HUES48 (cell line): ENCODE data around the gene LRRC74A.

ENCODE experiments used
- H3K27ac ChIP-seq: one replicate; pipeline ENCODE4 v1.7.0; 2013; ENCODE audit warnings: low read depth, low read length, inconsistent platforms
- H3K27me3 ChIP-seq: 2 replicates; pipeline ENCODE4 v1.6.1; 2013; ENCODE audit warnings: mild to moderate bottlenecking, low read length; ENCODE audit not compliant: control insufficient read depth, insufficient read depth
- H3K36me3 ChIP-seq: 2 replicates; pipeline ENCODE4 v1.6.1; 2013; ENCODE audit warnings: low read length; ENCODE audit not compliant: control insufficient read depth, insufficient read depth
- H3K4me1 ChIP-seq: 2 replicates; pipeline ENCODE4 v1.6.1; 2013; ENCODE audit warnings: mild to moderate bottlenecking, low read length; ENCODE audit not compliant: control insufficient read depth, insufficient read depth
- H3K4me3 ChIP-seq: 2 replicates; pipeline ENCODE4 v1.5.1; 2013; ENCODE audit warnings: mild to moderate bottlenecking, low read depth, low read length
- H3K9ac ChIP-seq: 2 replicates; pipeline ENCODE4 v1.6.1; 2013; ENCODE audit warnings: mild to moderate bottlenecking, low read depth, low read length, moderate library complexity
- H3K9me3 ChIP-seq: 2 replicates; pipeline ENCODE4 v1.6.1; 2013; ENCODE audit warnings: low read length; ENCODE audit not compliant: control insufficient read depth, insufficient read depth

Gene LRRC74A

GRCh38 chr14:76874734-76875133 lies 48.5 kb downstream of the LRRC74A start:
- Histone ChIP-seq H3K9ac (no peak overlapping the region), H3K4me3 (no peak overlapping the region), H3K27me3 (no peaks in the 10 kb centered on the region), H3K9me3 (peaks cover 6% of the 10 kb centered on the region; the same call in 1 of the 2 replicates), H3K27ac (no peak overlapping the region), H3K36me3 (no peaks in the 10 kb centered on the region), H3K4me1 (no peaks in the 10 kb centered on the region; the same call in 1 of the 2 replicates)

- H3K27me3 ChIP-seq: no peaks in the 10 kb centered on the region
- no peaks in the 10 kb centered on the region for H3K36me3 ChIP-seq
- no peaks in the 10 kb centered on the region; the same call in 1 of the 2 replicates for H3K4me1 ChIP-seq
- H3K27ac ChIP-seq: no peak overlapping the region
- H3K4me3 ChIP-seq: no peak overlapping the region
- no peak overlapping the region for H3K9ac ChIP-seq
- H3K9me3 ChIP-seq: peaks cover 6% of the 10 kb centered on the region; the same call in 1 of the 2 replicates
These were observed 49.9 kb downstream of the LRRC74A start for GRCh38 chr14:76876076-76876475.

GRCh38 chr14:76877871-76878270 lies 51.7 kb downstream of the LRRC74A start:
- no peak overlapping the region for H3K27ac ChIP-seq
- H3K27me3 ChIP-seq: no peaks in the 10 kb centered on the region
- H3K9me3 ChIP-seq: peaks cover 6% of the 10 kb centered on the region; the same call in 1 of the 2 replicates
- no peak overlapping the region for H3K4me3 ChIP-seq
- H3K9ac ChIP-seq: no peak overlapping the region
- H3K4me1 ChIP-seq: no peaks in the 10 kb centered on the region; the same call in 1 of the 2 replicates
- no peaks in the 10 kb centered on the region for H3K36me3 ChIP-seq

GRCh38 chr14:76880449-76880848 lies 54.2 kb downstream of the LRRC74A start:
- Histone ChIP-seq H3K36me3 (no peaks in the 10 kb centered on the region), H3K27ac (no peak overlapping the region), H3K27me3 (no peaks in the 10 kb centered on the region), H3K4me3 (no peak overlapping the region), H3K9me3 (peaks cover 3% of the 10 kb centered on the region; the same call in 1 of the 2 replicates), H3K9ac (no peak overlapping the region), H3K4me1 (peaks cover 2% of the 10 kb centered on the region; the same call in 1 of the 2 replicates)

- no peaks in the 10 kb centered on the region for H3K27me3 ChIP-seq
- H3K4me1 ChIP-seq: peaks cover 8% of the 10 kb centered on the region
- H3K36me3 ChIP-seq: no peaks in the 10 kb centered on the region
- no peak overlapping the region for H3K9ac ChIP-seq
- H3K4me3 ChIP-seq: no peak overlapping the region
- no peaks in the 10 kb centered on the region for H3K9me3 ChIP-seq
- no peak overlapping the region for H3K27ac ChIP-seq
These were observed 55.1 kb downstream of the LRRC74A start for GRCh38 chr14:76881348-76881747.

GRCh38 chr14:76882651-76883050 lies 56.4 kb downstream of the LRRC74A start:
- Histone ChIP-seq H3K9ac (no peak overlapping the region), H3K27me3 (no peaks in the 10 kb centered on the region), H3K4me3 (no peak overlapping the region), H3K36me3 (no peaks in the 10 kb centered on the region), H3K27ac (no peak overlapping the region), H3K9me3 (no peaks in the 10 kb centered on the region), H3K4me1 (peaks cover 8% of the 10 kb centered on the region)

- no peaks in the 10 kb centered on the region for H3K9me3 ChIP-seq
- no peak overlapping the region for H3K27ac ChIP-seq
- H3K4me1 ChIP-seq: peaks cover 8% of the 10 kb centered on the region
- H3K27me3 ChIP-seq: no peaks in the 10 kb centered on the region
- no peak overlapping the region for H3K4me3 ChIP-seq
- no peak overlapping the region for H3K9ac ChIP-seq
- no peaks in the 10 kb centered on the region for H3K36me3 ChIP-seq
These were observed 57.2 kb downstream of the LRRC74A start for GRCh38 chr14:76883447-76883846.

- Histone ChIP-seq H3K9ac (no peak overlapping the region), H3K27me3 (no peaks in the 10 kb centered on the region), H3K4me3 (no peak overlapping the region), H3K36me3 (no peaks in the 10 kb centered on the region), H3K27ac (no peak overlapping the region), H3K4me1 (peaks cover 8% of the 10 kb centered on the region), H3K9me3 (no peaks in the 10 kb centered on the region)
These were observed 58.2 kb downstream of the LRRC74A start for GRCh38 chr14:76884394-76884793.

- Histone ChIP-seq H3K27ac (no peak overlapping the region), H3K9ac (no peak overlapping the region), H3K4me3 (no peak overlapping the region), H3K4me1 (peaks cover 8% of the 10 kb centered on the region), H3K36me3 (no peaks in the 10 kb centered on the region), H3K27me3 (no peaks in the 10 kb centered on the region), H3K9me3 (no peaks in the 10 kb centered on the region)
These were observed 58.7 kb downstream of the LRRC74A start for GRCh38 chr14:76884853-76885276.

GRCh38 chr14:76887191-76887590 lies 61.0 kb downstream of the LRRC74A start:
- Histone ChIP-seq H3K36me3 (no peaks in the 10 kb centered on the region), H3K27me3 (no peaks in the 10 kb centered on the region), H3K4me1 (peaks cover 8% of the 10 kb centered on the region), H3K9me3 (no peaks in the 10 kb centered on the region), H3K4me3 (no peak overlapping the region), H3K9ac (no peak overlapping the region), H3K27ac (no peak overlapping the region)

GRCh38 chr14:76891391-76891790 lies 65.2 kb downstream of the LRRC74A start:
- no peak overlapping the region for H3K27ac ChIP-seq
- no peaks in the 10 kb centered on the region for H3K27me3 ChIP-seq
- H3K36me3 ChIP-seq: no peaks in the 10 kb centered on the region
- no peak overlapping the region for H3K4me3 ChIP-seq
- no peak overlapping the region for H3K9ac ChIP-seq
- no peaks in the 10 kb centered on the region for H3K4me1 ChIP-seq
- no peaks in the 10 kb centered on the region; the same call in 1 of the 2 replicates for H3K9me3 ChIP-seq
